ENCODE data around the gene PREP.

- TF ChIP-seq EZH2 (IDR thresholded peaks at IDR 0.05; ENCODE audit: insufficient read depth, low read length) (no peak), CTCF (IDR thresholded peaks at IDR 0.05; ENCODE audit: insufficient read depth, low read depth, low read length) (no peak)
Measured at GRCh38 chr6:105326216-105326615, 76.7 kb downstream of the PREP start.

Data from astrocyte (in vitro differentiated cells and primary cell).